GM18519 (cell line): ENCODE data around the gene SARDH.
"Not testable (repeated sequence)": the region's sequence is repeated elsewhere in the genome, so short reads cannot be mapped to it uniquely, and the experiment has no call there.

Experiments used
- ATAC-seq: cut with Tn5 transposase; IDR thresholded peaks from one replicate; pipeline ENCODE4 v1.9.1; 2021; ENCODE audit warnings: mild to moderate bottlenecking, moderate library complexity; ENCODE audit not compliant: unreplicated experiment, low FRiP score

The SARDH gene

GRCh38 chr9:133761641-133762248 is 23.6 kb upstream of the SARDH start:
- no peak for ATAC-seq

GRCh38 chr9:133760713-133761290 is 22.6 kb upstream of the SARDH start:
- no peak for ATAC-seq

- no peak for ATAC-seq
Observed at GRCh38 chr9:133759946-133760345, 21.8 kb upstream of the SARDH start.

DNA sequence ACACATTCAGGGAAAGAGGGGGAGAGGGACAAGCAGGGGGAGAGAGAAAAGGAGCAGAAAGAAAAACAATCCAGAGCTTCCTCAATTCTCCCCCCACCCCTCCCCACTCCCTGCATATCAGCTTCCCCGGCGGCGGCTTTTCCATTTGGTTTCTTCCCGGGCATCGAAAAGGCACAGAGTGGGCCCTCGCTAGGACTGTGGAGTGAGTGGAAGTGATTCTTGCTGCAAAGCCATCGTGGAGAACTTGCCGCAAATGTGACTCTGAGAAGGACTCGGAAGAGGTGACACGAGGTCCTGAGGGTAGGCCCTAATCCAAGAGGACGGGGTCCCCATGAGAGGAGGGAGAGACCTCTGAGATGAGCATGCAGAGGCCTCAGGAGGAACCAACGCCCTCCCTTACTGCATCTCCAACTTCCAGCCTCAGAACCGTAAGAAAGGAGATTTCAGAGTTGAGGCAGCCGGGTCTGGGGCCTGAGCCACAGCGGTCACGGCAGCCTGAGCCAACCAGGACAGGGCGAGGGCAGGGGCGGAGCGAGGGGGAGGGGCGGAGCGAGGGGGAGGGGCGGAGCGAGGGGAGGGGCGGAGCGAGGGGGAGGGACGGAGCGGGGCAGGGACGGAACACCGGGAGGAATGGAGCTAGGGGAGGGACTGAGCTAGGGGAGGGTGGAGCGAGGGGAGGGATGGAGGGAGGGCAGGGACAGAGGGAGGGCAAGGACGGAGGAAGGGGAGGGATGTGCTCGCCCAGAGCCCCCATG is 21.2 kb upstream of the SARDH start:
- ATAC-seq = no peak

GRCh38 chr9:133758228-133758627 is 20.1 kb upstream of the SARDH start:
- ATAC-seq = no peak

DNA sequence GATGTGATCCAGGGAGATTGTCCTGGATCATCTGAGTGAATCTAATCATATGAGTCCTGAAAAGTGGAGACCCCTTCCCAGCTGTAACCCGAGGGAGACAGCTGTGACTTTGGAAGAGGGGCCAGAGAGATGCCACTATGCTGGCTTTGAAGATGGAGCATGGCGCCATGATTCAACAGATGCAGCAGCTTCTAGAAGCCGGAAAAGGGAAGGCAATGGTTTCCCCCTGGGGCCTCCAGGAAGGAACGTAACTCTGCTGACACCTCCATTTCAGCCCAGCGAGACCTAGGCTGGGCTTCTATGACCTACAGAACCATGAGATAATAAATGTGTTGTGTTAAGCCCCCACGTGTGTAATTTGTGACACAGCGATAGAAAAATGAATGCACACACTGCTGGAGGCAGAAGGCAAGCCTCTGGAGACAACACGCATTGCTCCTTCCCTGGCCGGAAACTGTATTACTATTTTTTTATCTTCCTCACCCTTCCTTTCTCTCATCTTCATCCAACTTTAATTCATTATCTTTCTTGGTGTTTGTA is 16.6 kb upstream of the SARDH start:
- ATAC-seq = no peak

- no peak for ATAC-seq
Observed at GRCh38 chr9:133754187-133754586, 16.0 kb upstream of the SARDH start.

- no peak for ATAC-seq
Observed at GRCh38 chr9:133752739-133753446, 14.7 kb upstream of the SARDH start.

DNA sequence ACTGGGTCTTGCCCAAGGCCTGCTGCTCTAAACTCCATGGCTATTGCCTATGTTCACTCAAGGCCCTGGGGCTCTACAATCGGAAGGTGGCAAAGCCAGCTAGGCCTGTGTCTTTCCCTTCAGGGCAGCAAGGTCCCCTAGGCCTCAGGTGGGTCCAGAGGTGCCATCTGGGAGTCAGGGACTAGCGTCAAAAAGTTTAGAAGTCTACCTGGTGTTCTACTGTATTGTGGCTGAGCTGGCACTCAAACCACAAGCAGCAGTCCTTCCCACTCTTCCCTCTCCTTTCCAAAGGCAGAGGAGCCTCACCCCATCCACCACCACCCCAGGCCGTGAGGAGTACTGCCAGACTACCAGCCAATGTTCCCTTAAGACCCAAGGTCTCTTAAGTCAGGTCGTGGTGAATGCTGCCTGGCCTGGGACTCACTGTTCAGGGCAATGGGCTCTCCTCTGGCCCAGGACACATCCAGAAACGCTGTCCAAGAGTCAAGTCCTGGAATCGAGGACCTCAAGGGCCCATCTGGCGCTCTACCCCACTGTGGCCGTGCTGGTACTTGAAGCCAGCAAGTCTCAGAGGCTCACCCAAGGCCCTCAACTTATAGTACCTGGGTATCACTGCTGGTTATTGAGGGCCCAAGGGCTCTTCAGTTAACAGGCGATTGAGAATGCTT is 13.0 kb upstream of the SARDH start:
- ATAC-seq = no peak

DNA sequence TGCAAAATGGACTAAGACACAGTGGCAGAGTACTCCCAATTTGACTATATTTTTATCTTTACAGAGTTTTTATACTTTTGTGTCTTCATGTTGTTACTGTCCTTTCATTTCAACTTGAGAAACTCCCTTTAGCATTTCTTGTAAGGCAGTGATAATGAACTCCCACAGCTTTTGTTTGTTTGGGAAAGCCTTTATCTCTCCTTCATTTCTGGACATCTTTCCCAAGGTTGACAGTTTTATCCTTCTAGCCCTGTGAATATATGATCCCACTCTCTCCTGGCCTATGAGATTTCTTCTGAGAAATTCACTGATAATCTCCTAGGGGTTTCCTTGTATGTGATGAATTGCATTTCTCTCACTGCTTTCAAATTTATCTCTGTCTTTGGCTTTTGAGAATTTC is 9.2 kb upstream of the SARDH start:
- no peak for ATAC-seq

DNA sequence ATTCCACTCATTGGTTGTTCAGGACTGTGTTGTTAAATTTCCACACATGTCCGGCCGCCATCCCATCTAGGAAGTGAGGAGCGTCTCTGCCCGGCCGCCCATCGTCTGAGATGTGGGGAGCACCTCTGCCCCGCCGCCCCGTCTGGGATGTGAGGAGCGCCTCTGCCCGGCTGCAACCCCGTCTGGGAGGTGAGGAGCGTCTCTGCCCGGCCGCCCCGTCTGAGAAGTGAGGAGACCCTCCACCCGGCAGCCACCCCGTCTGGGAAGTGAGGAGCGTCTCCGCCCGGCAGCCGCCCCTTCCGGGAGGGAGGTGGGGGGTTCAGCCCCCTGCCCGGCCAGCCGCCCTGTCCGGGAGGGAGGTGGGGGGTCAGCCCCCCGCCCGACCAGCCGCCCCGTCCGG is 6.4 kb upstream of the SARDH start:
- not testable (repeated sequence) for ATAC-seq

GRCh38 chr9:133742849-133743444 is 4.8 kb upstream of the SARDH start:
- ATAC-seq = peak; percentile 46

- ATAC-seq = no peak
Observed at GRCh38 chr9:133742251-133742650, 4.1 kb upstream of the SARDH start.

DNA sequence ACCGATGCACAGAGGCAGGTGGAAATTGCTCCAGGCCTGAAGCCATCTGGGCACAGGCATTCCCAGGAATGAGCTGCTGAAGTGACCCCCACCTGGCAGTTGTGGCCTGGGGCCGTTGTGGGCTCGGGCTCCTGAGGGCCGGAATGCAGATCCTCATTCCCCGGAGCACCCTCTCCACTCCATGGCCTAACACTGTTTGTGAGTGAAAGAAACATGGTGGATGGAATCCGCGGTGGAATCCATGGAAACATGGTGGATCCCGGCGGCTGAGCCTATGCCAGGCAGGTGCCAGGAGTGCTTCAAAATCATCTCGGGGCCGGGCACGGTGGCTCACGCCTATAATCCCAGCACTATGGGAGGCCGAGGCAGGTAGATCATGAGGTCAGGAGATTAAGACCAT is 3.6 kb upstream of the SARDH start:
- ATAC-seq = no peak

DNA sequence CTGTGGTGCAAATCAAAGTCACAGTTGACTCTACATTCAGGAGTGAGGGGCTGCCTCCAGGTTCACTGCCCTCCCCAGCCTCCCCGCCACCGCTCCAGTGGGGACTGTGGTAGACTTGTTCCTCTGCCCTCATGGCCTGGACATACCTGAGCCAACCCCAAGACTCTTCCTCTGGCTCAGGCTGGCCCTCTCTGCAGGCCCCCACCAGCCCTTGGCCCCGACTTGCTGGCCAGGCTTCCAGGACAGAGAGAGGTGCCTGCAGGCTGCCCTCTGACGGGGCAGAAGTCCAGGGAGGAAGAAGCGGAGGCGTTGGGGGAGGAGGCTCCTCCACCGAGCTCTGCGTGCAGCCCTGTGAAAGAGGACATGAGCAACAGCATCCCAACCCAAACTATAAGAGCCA is 2.8 kb upstream of the SARDH start:
- ATAC-seq = no peak

DNA sequence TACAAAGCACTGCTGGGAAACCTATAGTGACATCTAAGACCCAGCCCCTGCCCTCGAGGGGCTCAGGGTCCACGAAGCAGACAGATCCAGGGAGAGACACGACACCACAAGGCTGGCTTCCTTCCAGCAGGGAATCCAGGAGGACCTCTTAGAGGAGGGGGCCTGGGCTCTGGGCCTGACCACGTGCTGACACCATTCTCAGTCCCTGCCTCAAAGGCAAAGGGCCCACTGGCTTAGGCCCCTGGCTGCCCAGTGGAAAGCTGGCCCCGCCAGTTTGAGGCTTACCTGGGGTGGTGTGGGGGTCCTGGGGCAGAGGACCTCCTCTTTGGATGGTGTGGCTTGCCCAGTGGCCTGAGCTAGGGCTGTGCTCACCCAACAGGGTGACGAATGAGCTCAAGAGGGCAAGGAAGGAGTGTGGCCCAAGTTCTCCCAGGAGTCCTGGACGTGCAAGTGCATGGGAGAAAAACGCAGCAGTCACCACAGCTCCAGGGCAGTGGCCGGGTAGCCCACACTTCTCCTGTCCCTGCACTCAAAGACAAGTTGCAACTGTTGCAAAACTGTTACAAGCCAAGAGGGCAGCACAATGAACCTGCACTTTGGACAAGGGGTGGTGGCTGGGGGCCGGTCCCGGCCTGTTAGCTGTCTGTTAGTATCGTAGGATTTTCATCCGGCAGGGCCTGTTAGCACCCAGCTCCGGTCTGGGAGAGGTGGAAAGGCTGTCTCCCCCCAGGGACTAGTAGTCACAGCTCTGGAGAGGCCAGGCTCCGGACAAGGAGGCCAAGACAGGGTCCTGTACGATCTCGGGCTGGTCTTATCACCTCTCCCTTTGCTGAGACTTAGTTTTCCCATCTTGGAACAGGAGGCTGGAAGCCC is 1.5 kb upstream of the SARDH start:
- no peak for ATAC-seq

DNA sequence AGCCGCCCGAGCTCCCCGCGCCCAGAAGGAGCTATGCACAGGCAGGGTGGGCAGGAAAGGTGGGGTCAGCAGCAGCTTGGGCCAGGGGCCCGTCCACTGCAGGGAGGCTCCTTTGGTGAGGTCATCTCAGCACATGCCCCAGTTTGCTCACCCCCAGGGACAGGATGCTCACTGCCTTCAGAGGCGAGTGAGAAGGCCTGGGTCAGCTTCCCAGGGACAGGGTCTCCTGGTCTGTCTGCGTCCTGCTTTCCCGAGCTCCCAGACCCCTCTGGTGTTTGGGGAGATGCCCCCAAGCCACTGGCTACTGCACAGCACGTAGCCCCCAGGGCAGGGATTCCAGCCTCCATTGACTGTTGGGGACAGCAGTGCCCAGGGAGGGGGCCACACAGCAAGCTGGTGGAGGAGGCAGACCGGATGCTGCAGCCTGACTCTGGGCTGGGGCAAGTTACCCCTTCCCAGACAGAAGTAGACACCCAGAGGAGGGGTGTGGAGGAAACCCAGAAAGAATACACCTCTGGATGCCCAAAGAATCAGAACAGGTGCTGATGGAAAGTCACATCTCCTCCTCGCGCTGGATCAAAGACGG is 581 bp upstream of the SARDH start:
- ATAC-seq = no peak

DNA sequence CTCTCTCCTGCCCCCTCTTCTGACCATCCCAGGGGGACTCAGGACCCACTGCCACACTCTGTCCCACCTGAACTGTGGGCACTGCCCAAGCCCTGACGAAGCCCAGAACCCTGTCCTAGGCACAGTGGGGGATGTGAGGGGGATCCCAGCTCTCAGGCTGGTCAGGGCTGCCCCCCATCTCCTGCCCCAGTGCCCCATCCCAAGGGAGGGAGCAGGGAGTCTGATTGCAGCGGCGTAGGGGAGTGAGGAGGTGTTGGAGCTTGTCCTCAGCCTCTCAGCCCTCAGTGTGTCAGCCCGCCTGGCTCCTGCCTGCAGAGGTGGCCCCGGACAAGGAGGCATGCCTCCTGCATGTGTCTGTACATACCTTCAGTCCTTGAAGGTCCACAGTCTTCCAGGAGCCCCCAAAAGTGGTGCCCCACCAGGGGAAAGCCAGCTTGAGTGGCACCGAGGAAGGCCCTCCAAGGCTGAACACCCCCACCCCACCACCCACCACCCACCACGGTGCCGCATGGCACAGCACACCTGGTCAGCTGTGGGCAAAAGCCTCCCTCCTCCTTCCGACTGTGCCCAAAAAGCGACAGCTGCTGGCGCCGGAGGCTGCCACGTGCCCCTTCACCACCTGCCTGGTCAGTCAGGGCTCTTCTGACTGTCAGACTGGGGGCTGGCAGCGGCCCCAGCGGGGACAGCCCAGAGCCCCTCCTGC is 930 bp downstream of the SARDH start:
- no peak for ATAC-seq
